ENCODE measurements around the gene SAMD14.
"Not testable (repeated sequence)": the region's sequence is repeated elsewhere in the genome, so short reads cannot be mapped to it uniquely, and the experiment has no call there.

SAMD14 gene

DNA sequence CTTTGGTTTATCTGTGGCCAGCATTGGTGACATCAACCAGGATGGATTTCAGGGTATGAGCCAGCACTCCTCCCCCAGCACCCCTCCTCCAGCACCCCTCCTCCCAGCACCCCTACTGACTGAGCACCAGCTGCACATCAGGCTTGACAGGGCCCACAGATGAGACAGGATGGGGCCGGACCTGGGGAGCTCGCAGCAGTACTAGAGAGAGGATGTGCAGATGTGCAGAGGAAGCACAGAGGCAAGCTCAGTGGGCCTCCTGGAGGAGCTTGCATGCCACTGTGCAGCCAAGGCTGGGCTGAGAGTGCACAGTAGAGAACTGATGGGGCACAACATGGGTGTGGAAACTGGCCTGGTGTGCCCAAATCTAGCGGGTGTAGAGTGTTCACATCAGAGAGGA, 57.8 kb downstream of the SAMD14 start:
- no peak for DNase-seq

DNA sequence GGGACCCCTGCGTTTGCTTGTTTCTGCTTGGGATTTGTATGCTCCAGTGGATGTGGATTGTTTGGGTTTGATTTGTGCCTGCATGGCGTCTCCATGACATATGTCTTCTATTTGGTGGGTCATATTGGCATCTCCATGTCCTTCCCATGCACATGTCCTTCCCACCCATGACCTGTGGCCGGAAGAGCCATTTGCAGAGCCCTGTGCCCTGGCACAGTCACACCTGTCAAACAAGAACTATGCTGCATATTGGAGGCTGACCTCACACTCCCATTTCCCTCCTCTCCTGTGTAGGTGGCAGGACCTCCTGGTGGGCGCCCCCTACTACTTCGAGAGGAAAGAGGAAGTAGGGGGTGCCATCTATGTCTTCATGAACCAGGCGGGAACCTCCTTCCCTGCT, 58.3 kb downstream of the SAMD14 start:
- no peak for DNase-seq

DNA sequence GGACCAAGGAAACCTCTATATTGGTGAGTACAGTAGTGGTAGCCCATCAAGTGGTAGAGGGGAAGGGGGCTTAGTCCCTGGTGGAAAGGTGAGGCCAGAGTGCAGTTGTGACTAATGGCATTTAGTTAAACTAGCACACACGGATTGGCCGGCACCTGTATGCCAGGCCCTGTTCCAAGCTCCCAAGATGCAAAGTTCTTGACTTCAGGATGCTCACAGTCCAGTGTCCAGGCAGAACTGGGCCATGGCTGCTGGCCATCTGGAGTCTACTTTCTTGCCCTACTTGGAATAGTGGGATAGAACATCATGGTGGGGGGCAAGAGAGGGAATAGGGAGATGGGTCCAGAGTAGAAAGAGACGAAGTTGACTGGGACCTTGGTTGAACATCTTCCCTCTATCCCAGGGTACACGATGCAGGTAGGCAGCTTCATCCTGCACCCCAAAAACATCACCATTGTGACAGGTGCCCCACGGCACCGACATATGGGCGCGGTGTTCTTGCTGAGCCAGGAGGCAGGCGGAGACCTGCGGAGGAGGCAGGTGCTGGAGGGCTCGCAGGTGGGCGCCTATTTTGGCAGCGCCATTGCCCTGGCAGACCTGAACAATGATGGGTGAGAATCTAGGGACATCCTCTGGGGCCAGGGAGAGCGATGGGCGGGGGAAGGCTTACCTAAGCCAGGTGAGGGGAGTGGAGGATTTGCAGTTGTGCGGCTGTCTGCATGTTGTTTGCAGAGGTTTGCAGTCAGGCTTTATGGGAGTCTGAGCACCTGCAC, 58.9 kb downstream of the SAMD14 start:
- DNase-seq = no peak

GRCh38 chr17:50067996-50068395, 62.0 kb downstream of the SAMD14 start:
- no peak for DNase-seq

DNA sequence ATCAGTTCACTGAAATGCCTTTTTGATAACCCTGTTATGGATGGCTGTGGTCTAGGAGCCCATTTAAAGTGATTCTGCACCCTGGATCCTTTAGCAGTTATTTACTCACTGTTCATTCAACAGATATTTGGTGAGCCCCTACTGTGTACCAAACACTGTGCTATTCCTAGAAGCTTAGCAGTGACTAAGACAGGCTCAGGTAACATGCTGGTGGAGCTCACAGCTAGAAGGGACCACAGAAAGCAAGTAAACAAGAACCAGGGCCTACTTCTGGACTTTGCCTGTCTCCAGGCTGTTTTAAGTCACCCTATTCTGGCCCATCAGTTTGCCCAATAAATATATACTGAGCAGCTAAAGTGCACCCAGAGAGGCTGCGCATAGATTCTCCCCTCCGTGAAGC, 63.0 kb downstream of the SAMD14 start:
- DNase-seq = no peak

- DNase-seq = no peak
Observed at GRCh38 chr17:50065056-50065455, 64.9 kb downstream of the SAMD14 start.

DNA sequence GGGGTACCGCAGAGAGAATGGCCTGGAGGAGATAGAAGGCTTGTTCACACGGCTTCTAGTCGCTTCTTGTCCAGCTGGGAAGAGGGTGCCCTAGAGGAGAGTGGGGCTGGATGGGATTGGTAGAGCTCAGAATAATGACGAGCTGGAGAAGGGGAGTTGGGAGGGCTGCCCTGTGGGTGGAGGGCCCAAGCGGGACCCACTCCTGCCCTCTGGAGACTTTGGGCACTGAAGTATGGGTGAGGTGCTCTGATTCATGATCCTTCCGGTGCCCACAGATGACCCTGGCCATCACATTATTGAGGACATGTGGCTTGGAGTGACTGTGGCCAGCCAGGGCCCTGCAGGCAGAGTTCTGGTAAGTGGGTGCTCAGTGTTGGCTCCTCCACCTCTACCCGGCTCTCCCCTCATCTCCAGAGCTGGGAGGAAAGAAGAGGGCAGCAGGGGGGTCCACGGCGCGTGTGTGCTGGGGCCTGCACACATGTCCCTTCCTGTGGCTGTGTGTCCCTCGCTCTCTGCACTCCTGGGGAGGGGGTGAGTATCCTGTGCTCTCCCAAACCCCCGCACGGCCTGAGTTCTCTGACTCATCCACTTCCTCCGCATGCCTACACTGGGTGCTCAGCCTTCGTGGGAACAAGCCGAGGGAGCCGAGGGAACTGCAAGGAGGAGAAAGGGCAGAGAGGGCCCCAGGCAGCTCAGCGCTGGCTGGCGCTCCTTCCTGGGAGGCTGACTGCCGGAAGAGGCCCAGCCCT, 65.5 kb downstream of the SAMD14 start:
- DNase-seq = no peak

GRCh38 chr17:50063561-50064252, 66.3 kb downstream of the SAMD14 start:
- DNase-seq = no peak

DNA sequence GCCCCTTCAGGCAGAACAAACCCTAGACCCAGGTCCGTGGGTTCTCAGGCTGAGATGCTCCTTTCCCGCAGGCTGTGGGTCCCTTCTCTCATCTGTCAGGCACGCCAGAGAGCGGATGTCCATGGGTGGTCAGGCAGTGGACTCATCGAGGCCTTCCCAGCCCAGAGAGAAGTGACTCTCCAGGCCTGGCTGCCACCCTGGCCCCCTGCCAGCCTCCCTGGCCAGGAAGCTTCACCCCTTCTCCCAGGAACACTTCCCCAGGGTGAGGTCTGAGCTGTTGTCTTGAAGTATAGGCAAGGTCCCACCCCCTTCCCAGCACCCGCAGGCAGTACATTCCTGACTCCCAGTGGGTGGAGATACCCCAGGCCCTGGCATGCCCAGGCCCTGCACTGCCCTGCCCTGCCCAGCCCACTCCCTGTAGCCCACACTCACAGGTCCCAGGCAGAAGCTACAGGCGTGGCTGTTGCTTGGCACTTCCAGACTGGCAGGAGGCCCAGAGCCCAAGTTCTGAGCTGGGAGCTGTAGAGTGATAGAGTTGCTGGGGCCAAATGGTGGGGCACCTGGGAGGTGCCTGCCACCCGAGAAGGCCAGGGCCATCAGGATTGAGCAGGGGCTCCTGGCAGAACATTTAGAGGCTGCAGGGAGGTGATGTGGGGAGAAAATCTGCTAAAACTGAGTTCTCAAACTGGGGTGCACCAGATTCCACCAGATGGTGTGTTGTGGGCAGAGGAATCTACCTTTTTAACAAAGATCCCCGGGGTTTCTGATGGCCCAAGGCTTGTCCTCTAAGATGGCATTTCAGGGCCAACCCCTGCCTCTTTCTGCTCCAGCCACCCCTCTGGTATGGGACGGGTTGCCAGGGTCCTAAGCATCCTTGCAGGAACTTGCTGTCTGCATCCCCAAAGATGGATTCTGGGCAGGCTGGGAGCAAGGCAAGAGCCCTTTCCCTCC, 67.4 kb downstream of the SAMD14 start:
- no peak for DNase-seq

DNA sequence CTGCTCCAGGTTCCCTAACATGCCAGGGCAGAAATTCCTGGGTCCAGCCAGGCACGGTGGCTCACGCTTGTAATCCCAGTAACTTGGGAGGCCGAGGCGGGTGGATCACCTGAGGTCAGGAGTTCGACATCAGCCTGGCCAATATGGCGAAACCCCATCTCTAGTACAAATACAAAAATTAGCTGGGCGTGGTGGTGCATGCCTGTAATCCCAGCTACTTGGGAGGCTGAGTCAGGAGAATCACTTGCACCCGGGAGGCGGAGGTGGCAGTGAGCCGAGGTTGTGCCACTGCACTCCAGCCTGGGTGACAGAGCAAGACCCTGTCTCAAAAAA, 68.3 kb downstream of the SAMD14 start:
- not testable (repeated sequence) for DNase-seq

DNA sequence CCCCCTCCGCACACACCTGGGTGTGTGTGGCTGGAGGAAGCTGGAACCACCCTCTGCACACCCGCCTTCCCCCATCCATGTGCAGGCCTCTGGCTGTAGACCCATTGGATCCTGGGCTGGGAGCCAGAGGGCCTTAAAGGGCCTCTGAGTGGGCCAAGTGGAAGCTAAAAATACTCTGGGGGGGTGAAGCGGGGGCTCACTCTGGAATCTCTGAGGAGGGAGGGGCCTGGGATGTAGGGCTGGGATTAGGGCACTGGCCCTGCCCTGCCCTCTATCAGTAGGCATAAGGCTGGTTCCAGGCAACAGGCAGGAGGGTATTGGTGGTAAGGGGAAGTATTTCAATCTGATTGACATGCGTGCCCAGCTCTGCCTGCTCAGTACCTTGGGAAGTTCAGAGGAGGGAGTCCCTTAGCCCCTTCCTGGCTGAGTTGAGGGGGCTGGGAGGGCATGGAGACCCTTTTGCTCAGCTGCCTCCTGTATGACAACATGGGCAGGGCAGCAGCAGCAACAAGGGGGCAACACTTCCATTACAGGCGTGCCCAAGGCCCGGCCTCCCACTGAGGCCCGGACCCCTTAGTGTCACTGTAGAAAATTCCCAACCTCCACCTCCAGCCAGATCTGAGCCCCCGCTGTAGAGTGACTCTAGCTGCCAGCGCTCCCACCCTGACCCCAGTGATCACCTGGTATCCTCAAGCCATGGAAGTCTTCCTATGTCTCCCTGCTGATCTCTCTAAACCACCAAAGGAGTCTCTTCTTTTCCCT, 68.8 kb downstream of the SAMD14 start:
- DNase-seq = no peak
